HG03103 (cell line): Measurements from ENCODE around the gene HIVEP1.
A peak's percentile ranks its signal among the peaks of the same experiment; 100 is the strongest.
"Not testable (repeated sequence)": the region's sequence is repeated elsewhere in the genome, so short reads cannot be mapped to it uniquely, and the experiment has no call there.

Experiments
- ATAC-seq: cut with Tn5 transposase; IDR thresholded peaks from one replicate; pipeline ENCODE4 v1.9.1; 2021; ENCODE audit warnings: low read depth; ENCODE audit not compliant: unreplicated experiment

Gene HIVEP1

GRCh38 chr6:12148317-12148801 lies 136.2 kb downstream of the HIVEP1 start:
- ATAC-seq, result no peak

GRCh38 chr6:12148841-12149240 lies 136.7 kb downstream of the HIVEP1 start:
- no peak for ATAC-seq

- no peak for ATAC-seq
Observed at GRCh38 chr6:12149944-12150510, 137.9 kb downstream of the HIVEP1 start.

GRCh38 chr6:12150812-12151432 lies 138.8 kb downstream of the HIVEP1 start:
- ATAC-seq, result no peak

- no peak for ATAC-seq
Observed at GRCh38 chr6:12151433-12151820, 139.3 kb downstream of the HIVEP1 start.

- no peak for ATAC-seq
Observed at GRCh38 chr6:12152023-12152970, 140.2 kb downstream of the HIVEP1 start.

- not testable (repeated sequence) for ATAC-seq
Observed at GRCh38 chr6:12155769-12156168, 143.7 kb downstream of the HIVEP1 start.

GRCh38 chr6:12158686-12159415 lies 146.7 kb downstream of the HIVEP1 start:
- no peak for ATAC-seq

GRCh38 chr6:12160326-12160725 lies 148.2 kb downstream of the HIVEP1 start:
- no peak for ATAC-seq

- no peak for ATAC-seq
Observed at GRCh38 chr6:12162213-12162612, 150.1 kb downstream of the HIVEP1 start.

GRCh38 chr6:12163149-12163548 lies 151.0 kb downstream of the HIVEP1 start:
- ATAC-seq, result peak; percentile 61

GRCh38 chr6:12163744-12164507 lies 151.8 kb downstream of the HIVEP1 start:
- no peak for ATAC-seq

GRCh38 chr6:12164508-12164770 lies 152.3 kb downstream of the HIVEP1 start:
- no peak for ATAC-seq

GRCh38 chr6:12165297-12165696 lies 153.2 kb downstream of the HIVEP1 start:
- no peak for ATAC-seq

GRCh38 chr6:12165722-12166280 lies 153.7 kb downstream of the HIVEP1 start:
- no peak for ATAC-seq

- no peak for ATAC-seq
Observed at GRCh38 chr6:12169377-12169776, 157.3 kb downstream of the HIVEP1 start.

- no peak for ATAC-seq
Observed at GRCh38 chr6:12170351-12171092, 158.4 kb downstream of the HIVEP1 start.

- ATAC-seq, result no peak
Observed at GRCh38 chr6:12171717-12172116, 159.6 kb downstream of the HIVEP1 start.

GRCh38 chr6:12172572-12172971 lies 160.5 kb downstream of the HIVEP1 start:
- no peak for ATAC-seq
